Measurements from ENCODE around the gene CDKAL1.

DNA sequence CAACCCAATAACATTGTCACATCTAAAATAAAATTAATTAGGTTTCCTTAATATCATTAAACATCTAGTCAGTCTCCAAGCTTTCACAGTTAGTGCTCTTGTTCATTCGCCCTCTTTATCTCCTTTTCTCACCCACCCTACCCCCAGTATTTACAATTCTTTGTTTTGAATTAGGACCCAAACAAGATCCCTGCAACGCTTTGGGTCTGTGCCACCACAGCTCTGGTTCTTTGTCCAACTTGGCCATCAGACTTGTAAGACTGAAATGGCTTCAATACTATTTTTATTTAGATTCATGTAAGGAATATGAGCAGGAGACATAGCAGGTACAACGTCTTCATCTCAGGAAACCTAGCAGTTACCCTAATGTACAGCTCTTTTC, 276.5 kb downstream of the CDKAL1 start:
- TF ChIP-seq, protein P1, sequence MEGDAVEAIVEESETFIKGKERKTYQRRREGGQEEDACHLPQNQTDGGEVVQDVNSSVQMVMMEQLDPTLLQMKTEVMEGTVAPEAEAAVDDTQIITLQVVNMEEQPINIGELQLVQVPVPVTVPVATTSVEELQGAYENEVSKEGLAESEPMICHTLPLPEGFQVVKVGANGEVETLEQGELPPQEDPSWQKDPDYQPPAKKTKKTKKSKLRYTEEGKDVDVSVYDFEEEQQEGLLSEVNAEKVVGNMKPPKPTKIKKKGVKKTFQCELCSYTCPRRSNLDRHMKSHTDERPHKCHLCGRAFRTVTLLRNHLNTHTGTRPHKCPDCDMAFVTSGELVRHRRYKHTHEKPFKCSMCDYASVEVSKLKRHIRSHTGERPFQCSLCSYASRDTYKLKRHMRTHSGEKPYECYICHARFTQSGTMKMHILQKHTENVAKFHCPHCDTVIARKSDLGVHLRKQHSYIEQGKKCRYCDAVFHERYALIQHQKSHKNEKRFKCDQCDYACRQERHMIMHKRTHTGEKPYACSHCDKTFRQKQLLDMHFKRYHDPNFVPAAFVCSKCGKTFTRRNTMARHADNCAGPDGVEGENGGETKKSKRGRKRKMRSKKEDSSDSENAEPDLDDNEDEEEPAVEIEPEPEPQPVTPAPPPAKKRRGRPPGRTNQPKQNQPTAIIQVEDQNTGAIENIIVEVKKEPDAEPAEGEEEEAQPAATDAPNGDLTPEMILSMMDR (IDR thresholded peaks at IDR 0.05) = no peak
- no peak for TF ChIP-seq POLR2A (IDR thresholded peaks at IDR 0.05)

All from prostate gland (tissue), 2 donors.